NCI-H69 (cell line): Measurements from ENCODE around the gene MTHFD1L.
"Not testable (repeated sequence)": the region's sequence is repeated elsewhere in the genome, so short reads cannot be mapped to it uniquely, and the experiment has no call there.

Source experiments
- DNase-seq: peaks from one replicate; lab custom pipeline; 2025; lab: John Stamatoyannopoulos, UW

The MTHFD1L gene

GRCh38 chr6:151095538-151096254 lies 230.2 kb downstream of the MTHFD1L start:
- peak; percentile 78 for DNase-seq

GRCh38 chr6:151096255-151096612 lies 230.7 kb downstream of the MTHFD1L start:
- DNase-seq, result peak; percentile 78

GRCh38 chr6:151096691-151097606 lies 231.4 kb downstream of the MTHFD1L start:
- no peak for DNase-seq

DNA sequence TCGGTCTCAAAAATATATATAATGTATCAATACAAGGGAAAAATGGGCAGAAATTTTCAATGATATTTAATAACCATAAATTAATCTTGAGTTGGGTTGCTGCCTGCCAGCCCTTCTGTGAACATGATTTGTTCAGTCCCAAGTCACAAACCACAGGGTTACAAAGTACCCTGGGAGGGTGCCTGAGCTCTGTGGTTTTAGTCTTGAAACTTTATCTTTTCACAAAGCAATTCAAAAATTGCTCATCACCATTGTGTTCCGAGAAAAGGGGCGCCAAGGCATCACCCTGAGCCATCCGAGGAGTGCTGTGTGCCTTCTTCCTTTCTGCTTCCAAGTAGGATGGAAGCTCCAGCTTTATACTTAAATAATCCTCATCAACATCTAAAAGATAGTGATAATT lies 232.7 kb downstream of the MTHFD1L start:
- no peak for DNase-seq

DNA sequence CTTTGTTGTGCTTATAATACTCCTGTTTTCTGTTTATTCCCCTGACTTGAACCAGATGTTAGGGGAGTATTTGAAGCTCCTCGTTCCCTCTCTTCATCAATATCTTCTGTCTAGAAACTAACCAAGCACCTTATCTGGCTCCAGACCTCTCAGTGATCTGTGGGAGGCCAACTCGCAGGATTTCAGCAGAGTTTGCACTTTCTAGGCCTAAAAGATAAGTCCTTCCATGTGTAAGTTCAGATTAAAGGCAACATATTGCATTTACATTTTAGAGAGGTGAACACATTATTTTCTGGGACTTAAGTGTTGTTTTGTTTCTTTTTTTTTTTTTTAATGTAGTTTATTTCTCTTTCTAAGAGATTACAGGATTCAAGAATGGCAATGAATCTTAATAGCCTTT lies 234.8 kb downstream of the MTHFD1L start:
- no peak for DNase-seq

- DNase-seq, result no peak
These were observed 235.8 kb downstream of the MTHFD1L start for GRCh38 chr6:151101161-151101815.

DNA sequence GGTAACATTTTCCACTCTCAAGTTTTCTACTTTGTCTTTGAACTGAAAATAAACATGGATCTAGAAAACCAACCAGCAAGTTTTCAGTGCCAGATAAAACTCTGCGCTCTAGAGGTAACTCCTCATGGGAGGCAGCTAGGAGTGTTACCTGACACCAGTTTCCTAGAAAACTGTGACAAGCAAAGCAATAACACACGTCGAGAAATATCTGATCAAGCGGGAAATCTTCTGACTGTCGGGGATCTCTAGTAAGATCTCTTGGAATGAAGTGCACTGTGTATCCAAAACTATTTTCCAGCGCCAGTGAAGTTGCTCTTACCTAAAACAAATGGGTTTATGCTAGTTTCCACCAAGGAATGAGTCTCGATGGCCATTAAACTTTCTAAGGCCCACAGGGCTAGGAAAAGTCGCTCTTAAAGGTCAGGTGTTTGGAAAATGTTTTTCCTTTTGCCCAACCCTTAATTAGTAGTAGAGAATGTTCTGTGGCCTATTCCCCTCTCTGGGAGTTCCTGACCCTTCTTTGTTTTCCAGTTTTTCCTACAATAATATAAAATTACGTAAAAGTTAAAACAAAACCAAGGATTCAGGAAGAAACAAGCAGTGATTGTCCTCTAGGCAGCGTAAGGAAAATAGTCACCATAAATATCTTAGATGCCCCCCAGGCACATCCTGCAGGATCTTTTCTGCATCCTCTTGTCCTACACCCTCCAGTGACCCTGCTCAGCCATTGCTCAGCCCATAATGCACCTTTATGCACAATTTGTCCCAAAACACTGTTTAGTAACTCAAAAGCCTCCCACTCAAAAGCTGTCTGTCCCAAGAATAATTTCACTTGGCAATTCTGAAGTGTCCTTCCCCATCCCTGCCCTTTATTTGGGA lies 236.6 kb downstream of the MTHFD1L start:
- no peak for DNase-seq

DNA sequence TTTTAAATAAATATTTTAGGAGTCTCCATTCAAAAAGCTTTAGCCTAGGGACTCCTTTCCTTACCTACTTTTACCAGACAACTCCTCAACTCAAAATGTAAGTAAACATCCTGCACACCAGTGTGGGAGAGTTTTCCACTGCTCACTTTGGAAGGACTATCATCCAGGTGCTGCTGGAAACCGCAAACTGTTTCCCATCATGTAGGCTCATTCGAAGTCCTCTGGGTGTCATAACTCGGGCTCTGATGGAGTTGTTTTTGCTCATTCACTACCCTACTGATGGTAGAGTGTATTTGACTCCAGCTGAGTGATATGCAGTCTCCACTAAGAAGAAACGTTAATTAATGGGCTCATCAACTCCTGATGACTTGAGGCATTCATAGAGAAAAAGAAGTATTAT lies 237.8 kb downstream of the MTHFD1L start:
- no peak for DNase-seq

DNA sequence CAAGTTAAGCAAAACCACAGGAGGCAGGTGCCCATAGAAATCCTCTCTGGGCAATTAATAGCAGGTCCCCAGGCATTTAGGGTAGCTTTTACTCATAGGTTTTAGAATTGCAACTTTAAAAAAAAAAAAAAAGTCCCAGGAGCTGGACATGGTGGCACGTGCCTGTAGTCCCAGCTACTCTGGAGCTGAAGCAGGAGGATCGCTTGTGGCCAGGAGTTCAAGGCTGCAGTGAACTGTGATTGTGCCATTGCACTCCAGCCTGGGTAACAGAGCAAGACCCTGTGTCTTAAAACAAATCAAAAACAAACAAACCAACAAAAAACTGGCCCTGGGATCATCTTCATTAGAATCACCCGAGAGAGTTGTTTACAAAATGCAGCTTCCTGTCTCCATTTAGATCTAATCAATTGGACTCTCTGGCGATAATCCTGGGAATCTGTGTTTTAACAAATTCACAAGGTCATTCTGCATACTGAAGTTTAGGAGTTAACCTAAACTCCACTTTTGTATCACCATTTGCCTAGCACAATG lies 242.5 kb downstream of the MTHFD1L start:
- no peak for DNase-seq

DNA sequence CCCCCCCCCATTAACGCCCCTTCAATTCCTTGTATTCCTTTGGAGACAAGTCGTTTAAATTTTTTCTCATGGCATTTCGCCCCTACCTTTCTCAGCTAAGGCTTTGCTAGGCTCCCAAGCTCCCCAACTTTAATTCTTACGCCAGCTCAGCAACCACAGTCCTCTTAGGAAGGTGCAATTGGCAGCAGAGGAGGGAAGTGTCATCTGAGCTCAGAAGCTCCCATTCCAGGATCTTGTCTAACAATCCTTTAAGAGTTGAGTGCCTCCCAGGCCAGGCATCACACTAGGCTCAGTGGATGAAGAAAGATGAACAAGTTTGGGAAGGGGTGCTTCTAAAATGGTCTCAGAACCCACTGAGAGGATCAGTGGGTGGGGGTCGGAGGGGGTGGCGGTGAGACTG lies 243.0 kb downstream of the MTHFD1L start:
- DNase-seq, result no peak

- no peak for DNase-seq
These were observed 243.9 kb downstream of the MTHFD1L start for GRCh38 chr6:151109361-151109760.

DNA sequence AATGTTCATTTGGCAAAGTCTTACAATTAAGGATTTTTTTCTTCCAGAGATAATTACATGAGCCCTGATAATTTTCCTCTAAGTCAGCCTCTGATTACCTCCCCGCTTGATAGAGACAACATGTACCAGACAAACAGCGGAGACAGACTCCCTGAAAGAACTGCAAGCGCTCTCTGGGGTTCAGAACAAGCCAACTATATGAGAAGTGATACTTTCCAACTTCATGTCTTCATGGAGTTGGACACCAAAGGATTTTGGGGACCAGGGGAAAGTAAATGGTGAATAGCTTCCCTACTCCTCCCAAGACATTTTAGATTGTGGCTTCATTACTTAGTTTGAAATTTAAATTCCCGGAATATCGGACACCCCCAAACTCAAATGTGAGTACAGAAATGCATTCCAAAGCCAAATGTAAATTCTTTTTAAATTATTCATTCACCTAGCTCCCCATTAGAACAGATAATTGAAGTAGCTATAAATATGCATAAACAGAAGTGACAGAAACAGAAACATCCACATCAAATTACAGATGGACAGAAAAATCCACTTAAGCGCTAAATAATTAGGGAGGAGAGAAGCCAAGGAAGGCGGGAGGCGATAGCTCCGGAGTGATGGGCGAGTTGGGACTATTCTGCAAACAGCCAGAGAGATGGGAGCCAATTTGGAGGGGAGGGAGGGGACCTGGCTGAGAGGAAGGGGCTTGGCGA lies 244.5 kb downstream of the MTHFD1L start:
- DNase-seq, result peak; percentile 24

DNA sequence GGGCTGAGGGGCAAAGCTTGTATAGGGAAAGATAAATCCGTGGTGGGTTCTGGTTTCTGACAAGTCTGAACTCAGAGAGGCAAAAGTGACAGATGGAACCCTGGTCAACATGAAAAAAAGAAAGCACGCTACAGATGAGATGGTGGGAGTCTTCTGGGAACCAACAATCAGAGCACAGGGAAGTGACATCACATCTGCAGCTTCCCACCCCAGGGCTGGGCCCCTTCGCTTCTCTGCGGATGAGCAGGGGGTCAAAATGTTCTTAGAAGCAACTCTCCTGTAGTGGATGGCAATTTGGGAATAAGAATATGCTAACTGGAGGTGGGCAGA lies 245.0 kb downstream of the MTHFD1L start:
- no peak for DNase-seq

- DNase-seq, result no peak
These were observed 246.2 kb downstream of the MTHFD1L start for GRCh38 chr6:151111670-151112069.

DNA sequence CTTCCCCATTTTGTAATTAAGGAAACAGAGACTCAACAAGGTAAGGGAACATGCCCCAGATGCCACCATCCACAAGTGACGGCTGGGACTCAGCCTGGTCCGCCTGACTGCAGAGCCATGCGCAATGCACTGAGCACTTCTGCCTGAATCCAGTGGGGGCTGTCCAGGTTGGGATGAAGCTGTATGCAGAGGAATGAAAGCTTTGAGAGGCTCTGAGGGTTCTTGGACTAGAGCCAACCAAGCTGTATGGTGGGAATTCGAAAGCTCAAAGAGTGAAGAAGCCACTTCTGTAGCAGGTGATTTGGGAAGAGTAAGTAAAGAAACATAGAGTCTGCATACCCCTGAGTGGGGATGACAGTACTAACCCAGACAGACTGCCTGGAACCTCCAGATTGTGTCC lies 246.6 kb downstream of the MTHFD1L start:
- no peak for DNase-seq

DNA sequence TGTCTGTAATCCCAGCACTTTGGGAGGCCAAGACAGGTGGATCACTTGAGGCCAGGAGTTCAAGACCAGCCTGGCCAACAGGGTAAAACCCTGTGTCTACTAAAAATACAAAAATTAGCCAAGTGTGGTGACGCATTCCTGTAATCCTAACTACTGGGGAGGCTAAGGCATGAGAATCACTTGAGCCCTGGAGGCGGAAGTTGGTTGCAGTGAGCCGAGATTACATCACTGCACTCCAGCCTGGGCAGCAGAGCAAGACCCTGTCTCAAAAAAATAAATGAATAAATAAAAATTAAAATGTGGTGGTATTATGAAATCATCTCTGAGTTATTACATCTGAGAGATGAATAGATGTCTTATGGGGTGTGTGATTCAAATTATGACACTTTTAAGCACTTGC lies 247.4 kb downstream of the MTHFD1L start:
- DNase-seq, result not testable (repeated sequence)

DNA sequence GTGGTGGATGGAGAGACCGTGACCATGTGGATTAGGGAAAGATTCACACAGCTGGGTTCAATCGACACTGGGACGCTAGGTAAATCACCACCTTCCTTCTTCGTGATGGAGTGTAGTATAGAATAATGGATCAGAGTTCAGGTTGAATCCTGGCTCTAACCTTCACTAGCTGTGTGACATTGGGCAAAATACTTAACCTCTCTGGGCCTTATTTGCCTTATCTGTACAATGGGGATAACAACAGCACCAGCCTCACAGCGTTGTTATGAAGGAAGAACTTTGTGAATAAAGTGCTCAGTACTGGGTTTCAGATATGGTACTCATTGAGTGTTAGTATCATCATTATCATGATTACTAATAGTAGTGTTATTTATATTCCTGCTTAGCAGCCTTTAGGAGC lies 248.1 kb downstream of the MTHFD1L start:
- DNase-seq, result no peak

DNA sequence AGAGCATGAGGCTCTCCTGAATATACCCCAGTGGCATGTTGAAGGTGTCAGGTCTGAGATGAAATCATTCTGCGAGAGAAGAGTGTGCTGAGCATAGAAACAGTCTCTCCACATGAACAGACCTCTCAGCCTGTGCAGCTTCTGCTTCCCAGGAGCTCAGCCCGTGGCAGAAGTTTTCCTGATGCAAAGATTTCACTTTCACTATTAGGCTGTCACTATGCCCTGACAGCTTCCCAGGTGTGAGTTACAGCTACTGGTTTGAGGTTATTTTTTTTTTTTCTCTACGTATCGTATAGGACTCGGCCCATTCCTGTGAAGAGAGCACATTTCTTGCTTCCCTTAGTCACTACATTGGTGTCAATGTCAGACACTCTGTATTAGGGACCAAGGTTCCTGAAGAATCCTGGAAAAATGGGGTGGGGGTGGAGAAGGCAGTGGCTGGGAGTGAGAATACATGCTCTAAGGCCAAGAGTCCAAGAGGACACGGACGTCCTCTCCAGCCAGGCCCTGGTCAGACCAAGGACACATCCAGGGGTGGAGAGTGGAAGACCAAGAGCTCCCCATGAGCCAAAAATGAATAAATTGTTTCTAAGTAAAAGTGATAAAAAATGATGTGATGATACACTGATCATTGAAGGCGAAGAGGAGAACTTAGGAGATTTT lies 253.1 kb downstream of the MTHFD1L start:
- no peak for DNase-seq

GRCh38 chr6:151119823-151120524 lies 254.5 kb downstream of the MTHFD1L start:
- peak; percentile 45 for DNase-seq

DNA sequence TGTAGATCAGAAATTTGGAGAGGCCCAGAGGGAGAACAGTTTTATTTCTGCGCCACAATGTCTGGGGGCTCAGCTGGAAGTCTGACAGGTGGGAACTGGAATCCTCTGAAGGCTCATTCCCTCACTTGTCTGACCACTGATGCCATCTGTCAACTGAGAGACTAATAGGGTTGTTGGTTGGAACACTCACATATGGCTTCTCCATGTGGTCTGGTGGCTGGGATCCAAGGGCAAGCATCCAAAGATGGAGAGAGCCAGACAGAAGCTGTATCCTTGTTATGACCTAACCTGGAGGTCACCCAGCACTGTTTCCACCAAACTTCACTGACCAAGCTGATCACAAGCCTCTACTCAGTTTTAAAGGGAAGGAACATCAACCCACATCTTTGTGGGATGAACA lies 256.4 kb downstream of the MTHFD1L start:
- DNase-seq, result peak; percentile 78
